GM19025 (cell line): ENCODE data around the gene NUMB.
"Not testable (repeated sequence)": the region's sequence is repeated elsewhere in the genome, so short reads cannot be mapped to it uniquely, and the experiment has no call there.

ENCODE experiments used
- ATAC-seq: cut with Tn5 transposase; IDR thresholded peaks from one replicate; pipeline ENCODE4 v1.9.1; 2021; ENCODE audit warnings: mild to moderate bottlenecking, low read depth, moderate library complexity; ENCODE audit not compliant: unreplicated experiment

NUMB gene

DNA sequence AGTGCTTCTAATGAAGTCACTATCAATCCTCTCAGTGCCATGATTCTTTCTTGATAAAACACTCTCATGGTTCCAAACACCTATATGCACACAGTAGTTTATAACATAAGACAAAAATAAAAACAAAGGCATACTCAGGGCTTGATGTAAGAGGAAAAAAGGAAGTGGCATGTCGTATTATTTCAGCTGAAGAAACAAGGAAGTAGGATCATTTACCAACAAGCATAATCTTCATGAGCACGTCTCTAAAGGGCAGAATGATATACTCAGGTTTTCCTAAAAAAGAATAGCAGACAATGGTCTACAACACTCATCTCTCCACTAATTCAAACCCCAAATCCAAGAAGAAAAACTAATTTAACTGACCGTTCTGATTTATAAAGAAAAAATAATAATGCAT lies 33.9 kb downstream of the NUMB start:
- ATAC-seq: no peak

DNA sequence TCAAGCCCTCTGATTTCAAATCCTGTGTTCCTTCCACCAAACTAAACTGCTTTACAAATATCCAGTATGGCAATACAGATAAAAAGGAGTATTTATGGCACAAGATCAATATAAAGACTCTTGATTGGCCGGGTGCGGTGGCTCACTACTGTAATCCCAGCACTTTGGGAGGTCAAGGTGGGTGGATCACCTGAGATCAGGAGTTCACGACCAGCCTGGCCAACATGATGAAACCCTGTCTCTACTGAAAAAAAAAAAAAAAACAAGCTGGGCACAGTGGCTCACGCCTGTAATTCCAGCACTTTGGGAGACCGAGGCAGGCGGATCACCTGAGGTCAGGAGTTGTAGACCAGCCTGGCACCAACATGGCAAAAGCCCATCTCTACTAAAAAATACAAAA lies 35.3 kb downstream of the NUMB start:
- ATAC-seq: not testable (repeated sequence)

DNA sequence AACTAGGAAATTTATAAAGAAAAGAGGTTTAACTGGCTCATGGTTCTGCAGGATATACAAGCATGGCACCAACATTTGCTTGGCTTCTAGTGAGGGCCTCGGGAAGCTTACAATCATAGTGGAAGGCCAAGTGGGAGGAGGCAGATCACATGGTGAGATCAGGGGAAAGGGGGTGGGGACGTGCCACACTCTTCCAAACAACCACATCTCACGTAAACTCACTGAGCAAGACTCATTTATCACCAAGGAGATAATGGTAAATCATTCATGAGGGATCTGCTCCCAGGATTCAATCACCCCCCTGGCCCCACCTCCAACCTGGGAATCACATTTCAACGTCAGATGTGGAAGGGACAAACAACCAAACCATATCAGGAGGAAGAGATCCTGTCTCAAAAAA lies 35.8 kb downstream of the NUMB start:
- ATAC-seq: no peak

DNA sequence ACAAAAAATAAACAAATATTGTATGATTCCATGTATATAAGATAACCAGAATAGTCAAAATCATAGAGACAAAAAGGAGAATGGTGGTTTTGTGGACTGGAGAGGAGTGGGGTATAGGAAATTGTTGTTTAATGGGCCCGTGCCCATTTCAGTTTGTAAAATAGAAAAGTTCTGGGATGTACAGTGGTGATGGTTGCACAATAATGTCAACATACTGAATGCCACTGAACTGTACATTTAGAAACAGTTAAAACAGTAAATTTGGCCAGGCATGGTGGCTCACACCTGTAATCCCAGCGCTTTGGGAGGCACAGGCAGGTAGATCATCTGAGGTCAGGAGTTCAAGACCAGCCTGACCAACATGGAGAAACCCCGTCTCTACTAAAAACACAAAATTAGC lies 40.1 kb downstream of the NUMB start:
- ATAC-seq: no peak

DNA sequence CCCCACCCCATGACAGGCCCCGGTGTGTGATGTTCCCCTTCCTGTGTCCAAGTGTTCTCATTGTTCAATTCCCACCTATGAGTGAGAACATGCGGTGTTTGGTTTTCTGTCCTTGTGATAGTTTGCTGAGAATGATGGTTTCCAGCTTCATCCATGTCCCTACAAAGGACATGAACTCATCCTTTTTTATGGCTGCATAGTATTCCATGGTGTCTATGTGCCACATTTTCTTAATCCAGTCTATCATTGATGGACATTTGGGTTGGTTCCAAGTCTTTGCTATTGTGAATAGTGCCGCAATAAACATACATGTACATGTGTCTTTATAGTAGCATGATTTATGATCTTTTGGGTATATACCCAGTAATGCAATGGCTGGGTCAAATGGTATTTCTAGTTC lies 52.1 kb downstream of the NUMB start:
- not testable (repeated sequence) for ATAC-seq

DNA sequence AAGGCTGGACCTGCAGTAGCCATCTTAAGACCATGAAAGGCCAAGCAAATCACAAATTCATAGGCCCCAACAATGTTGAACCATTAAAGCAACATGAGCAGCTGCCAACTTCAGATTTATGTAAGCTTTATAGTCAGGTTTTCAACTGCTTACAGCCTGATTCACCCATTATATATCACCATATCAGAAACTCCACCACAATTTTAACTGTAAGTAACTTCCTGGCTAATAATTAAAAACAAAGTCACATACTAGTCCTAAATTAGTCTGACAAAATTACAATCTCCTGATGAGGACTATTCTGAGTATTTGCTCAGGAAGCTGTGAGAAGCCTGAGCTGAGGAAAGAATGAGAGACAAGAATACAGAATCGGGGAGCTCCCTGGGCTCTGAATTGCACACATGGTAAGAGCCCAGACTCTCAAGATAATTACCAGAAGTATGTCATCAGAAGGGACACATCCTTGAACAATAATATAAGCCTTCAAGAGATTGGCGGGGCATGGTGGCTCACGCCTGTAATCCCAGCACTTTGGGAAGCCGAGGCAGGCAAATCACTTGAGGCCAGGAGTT lies 55.1 kb downstream of the NUMB start:
- ATAC-seq: no peak

DNA sequence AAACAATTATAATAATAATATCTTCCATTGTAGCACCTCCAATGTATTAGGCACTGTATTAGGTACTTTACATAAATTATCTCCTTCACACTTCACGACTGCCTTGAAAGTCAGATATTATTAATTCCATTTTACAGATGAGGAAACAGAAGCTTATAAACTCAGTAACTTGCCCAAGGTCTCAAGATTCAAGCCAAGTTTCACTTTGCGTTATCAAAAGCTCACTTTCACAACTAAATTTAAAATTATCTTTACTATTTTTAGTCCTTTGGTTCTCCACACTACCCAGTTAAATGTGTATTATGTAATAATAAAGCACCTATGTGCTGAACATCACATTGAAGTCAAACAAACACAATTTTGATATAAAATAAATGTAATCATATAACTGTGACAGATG lies 55.8 kb downstream of the NUMB start:
- no peak for ATAC-seq

DNA sequence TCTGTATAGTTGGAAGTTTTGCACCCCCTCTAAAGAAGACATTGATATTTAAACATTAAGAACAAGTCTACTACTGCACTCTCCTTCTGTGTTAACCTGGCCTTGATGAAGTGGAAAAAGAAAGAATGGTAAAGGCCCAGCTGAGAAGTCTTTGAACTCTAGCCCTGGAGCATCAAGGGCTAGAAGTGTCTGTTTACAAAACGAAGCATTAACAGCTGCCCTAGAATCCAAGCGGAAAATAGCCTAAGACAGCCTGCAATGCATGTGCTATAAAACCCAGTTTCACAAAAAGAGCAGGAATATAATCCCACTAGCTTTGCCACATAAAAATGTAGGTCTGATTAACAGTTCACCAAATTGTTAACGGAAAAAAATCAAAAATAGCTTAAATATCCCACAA lies 60.5 kb downstream of the NUMB start:
- no peak for ATAC-seq

DNA sequence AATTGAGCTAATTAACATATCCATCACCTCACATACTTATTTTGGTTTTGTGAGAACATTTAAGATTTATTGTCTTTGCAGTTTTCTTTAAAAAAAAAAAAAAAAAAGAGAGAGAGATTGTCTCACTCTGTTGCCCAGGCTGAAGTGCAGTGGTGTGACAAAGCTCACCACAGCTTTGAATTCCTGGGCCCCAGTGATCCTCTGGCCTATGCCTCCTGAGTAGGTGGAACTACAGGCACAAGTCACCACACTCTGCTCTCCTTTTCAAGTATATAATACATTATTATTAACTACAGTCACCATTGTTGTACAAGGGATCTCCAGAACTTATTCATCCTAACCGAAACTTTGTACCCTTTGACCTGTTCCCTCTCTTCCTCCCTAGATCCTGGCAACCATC lies 64.0 kb downstream of the NUMB start:
- no peak for ATAC-seq

DNA sequence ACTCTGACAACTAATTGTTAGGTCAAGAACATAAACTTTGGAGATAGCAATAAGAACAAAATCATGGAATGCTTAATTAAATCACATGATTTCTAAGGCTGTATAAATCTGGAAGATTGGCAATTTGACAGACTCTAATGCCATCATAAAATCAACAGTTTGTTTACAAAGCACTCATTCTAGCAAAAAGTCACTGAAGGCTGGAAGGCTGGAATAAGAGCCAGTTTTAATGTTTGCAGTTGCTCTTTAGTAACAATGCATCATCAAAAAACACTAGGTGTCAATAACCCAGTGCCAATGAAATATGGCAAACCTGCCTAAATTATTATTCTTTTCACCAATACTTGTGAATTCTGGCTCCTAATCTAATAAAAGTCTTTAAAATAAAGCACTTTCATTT lies 65.0 kb downstream of the NUMB start:
- ATAC-seq: no peak

DNA sequence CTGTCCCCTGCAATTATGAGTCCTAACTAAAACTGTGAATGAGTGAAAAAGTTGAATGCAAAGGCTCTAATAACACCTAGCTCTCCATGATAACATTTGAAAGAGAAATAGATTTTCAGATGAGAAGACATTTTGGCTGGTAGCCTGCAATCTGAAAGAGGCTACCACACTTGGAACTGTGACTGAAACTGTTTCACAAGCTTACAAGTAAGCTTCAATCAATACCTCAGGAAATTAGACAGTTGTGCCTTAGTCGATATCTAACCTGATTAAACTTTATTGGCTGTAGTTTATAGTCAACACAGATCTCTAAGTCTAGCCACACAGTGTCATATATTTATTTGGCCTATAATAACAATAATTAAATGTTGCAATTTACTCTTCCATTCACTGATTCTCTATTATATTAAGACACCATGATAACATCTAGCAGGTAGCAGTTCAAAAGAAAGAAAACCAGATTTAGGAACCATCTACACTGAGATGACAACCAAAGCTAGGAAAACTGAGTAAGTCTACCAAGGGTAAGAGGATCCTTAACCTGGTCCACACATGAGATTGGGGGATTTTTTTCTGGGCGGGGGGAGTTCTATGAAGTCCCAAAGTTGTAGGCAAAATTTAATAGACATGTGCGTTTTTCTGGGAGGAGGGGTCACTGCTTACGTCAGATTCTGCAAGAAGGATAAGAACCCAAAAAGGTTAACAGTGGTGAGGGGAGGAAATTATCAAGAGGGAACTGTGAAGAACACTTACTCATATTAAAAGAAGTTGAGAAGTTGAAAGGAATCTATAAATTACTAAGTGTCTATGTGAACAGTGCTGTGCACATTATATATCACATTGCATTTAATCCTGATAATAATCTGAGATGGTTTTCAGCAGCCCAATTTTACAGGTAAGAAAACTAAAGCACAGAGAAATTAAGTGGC lies 65.8 kb downstream of the NUMB start:
- ATAC-seq: no peak

DNA sequence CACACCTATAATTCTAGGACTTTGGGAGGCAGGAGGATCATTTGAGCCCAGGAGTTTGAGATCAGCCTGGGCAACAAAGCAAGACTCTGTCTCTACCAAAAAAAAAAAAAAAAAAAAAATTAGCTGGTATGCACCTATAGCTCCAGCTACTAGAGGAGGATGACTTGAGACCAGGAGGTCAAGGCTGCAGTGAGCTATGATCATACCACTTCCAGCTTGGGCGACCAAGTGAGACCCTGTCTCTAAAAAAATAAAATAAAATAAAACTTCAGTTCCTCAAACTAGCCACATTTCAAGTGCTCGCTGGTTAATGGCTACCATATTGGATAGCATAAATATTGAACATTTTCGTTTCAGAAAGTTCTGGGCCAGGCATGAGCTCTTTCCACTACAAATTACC lies 70.5 kb downstream of the NUMB start:
- not testable (repeated sequence) for ATAC-seq

DNA sequence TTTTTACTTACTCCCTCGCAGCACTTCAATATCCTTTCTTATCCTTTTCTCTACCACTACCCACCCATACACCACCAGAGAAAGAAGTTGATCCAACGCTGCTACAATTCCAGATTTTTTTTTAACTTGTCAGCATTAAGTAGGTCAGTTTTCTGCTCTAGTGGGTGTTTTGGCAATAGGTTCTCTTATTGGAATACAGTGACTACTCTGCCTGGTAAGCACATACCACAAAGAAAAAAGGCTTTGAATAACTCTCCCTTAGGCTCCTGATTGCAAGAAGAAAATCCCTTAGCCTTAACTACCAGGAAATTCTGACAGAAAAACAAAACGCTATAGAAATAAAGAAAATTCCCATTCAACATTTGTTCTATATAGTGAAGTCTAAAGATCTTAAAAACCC lies 72.0 kb downstream of the NUMB start:
- no peak for ATAC-seq

DNA sequence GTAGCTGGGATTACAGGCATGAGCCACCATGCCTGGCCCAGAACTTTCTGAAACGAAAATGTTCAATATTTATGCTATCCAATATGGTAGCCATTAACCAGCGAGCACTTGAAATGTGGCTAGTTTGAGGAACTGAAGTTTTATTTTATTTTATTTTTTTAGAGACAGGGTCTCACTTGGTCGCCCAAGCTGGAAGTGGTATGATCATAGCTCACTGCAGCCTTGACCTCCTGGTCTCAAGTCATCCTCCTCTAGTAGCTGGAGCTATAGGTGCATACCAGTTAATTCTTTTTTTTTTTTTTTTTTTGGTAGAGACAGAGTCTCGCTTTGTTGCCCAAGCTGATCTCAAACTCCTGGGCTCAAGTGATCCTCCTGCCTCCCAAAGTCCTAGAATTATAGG lies 73.3 kb downstream of the NUMB start:
- ATAC-seq: not testable (repeated sequence)

DNA sequence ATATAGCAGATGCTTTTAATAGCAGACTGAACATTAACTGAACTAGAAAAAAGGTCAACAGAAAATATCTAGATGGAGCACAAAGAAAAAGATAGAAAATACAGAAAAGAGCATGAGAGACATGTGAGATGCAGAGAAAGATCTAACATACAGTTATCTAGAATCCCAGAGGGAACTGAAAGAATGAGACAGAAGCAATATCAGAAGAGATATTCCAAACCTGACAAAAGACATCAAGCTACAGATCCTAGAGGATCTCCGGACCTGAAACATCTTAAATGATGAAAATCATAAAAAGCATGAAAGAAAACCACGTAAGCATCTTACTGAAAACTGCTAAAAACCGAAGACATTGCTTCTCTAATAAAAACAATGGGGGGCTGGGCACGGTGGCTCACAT lies 75.0 kb downstream of the NUMB start:
- ATAC-seq: no peak

DNA sequence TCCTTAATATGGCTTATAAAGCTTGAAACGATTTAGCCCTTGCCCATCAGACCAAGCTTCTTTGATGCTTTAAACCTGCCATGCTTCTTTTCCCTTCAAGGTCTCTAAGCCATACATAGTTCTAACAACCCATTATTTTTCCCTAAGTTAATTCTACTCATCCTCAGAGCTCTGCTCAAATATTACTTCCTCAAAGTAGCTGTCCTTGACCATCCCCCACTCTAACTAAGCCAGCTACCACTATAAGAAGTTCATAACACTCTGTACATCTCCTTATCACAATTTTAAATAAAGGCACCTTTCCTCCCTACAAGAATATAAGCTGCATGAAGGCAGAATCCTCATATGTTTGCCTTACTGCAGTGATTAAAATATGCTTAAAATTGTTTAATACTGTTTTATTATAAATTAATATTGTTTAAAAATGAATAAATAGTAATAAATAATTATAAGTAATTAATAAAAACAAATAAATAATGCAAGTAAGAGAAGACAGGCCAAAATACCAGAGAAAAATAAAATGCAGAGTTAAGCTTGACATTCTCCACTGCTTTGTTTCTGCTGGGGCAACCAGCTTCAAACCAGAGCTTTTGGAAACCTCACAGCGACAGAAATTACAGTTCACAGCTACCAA lies 76.8 kb downstream of the NUMB start:
- no peak for ATAC-seq

DNA sequence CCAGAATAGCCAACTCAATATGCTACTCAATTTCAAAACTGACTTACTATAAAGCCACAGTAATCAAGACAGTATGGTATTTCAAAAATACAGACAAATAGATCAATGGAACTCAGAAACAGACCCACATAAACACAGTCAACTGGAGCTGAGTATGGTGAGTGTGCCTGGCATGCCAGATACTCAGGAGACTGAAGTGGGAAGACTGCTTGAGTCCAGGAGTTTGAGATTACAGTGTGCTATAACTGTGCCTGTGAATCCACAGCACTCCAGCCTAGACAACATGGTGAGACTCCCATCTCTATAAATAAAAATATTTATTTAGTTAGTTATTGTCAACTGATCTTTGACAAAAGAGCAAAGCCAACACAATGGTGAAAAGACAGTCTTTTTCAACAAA lies 81.8 kb downstream of the NUMB start:
- ATAC-seq: no peak

DNA sequence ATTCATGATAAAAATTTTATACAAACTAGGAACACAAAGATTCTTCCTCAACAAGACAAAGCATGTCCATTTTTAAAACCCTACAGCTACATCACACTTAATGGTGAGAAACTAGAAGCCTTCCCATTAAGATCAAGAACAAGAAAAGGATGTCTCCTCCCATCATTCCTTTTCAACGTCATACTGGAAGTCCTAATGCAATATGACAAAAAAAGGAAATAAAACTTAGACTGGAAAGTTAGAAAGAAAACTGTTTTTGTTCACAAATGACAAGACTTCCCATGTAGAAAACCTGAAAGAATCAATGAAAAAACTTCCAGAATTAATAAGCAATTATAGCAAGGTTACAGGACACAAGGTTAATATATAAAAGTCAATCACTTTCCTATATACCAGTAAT lies 82.5 kb downstream of the NUMB start:
- ATAC-seq: no peak

DNA sequence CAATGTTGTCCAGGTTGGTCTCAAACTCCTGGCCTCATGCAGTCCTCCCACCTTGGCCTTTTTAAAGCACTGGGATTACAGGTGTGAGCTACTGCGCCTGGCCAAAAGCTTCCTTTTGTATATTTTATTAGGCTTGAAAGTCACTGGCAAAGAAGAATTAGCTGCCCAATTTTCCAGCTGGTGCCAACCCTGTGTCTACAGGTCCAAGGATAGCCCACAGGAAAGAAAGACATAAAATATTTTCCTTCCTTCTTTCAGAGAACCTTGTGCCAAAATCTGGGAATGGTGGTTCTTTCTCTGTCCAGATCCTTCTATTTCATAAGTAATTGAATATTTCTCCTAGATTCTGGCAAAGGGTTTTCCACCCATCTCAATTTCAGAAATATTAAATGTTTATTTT lies 84.1 kb downstream of the NUMB start:
- ATAC-seq: no peak

DNA sequence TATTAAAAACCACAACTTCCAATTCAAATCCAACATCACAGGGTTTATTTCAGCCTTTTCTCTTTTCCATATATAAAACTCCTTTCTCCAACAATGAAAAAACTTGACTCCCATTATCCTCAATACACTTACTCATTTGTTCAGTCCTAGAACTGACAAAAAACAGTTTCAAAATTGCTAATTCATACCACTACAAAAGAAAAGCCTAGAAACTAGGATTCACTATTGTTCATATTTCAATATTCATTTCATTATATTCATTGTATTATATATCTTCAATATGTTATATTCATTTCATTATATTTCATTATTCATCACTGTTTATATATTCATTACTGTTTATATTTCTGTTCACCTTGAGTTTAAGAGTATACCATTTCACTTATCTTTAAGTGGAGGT lies 85.8 kb downstream of the NUMB start:
- ATAC-seq: no peak

DNA sequence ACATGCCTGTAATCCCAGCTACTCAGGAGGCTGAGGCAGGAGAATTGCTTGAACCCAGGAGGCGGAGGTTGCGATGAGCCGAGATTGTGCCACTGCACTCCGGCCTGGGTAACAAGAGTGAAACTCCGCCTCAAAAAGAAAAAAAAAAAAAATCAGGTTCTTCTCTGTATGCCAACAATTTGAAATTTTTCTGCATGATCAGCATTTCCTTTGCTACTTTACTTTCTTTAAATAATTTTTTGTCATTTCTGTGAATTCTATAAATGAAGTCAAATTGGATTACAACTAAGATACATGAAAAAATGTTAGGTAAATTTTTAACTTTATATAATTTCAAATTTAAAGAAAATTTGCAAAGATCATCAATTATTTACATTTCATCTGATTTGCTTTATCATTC lies 87.8 kb downstream of the NUMB start:
- ATAC-seq: no peak

DNA sequence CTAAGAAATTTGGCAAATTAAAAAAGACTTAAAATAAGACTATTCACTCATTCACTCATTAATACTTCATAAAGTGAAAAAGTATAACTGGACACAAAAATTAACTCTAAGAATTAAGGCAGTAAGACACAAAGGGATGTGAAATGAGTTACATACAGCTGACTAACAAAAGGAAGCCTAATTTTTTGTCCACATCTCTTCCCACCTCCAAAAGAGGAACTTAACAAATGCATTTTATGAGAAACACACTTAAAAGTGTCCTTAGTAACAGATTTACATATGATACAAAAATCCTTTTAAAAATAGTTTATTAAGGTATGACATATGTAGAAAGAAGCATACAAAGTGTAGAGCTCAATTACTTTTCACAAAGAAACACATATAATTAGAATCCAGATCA lies 88.9 kb downstream of the NUMB start:
- no peak for ATAC-seq
